T-helper 22 cell (primary cell): ENCODE measurements around the gene ADK.

Source experiments
- DNase-seq: peaks from one replicate; pipeline ENCODE4 v3.0.0-alpha.2; 2020; ENCODE audit warnings: low read depth

Gene ADK

DNA sequence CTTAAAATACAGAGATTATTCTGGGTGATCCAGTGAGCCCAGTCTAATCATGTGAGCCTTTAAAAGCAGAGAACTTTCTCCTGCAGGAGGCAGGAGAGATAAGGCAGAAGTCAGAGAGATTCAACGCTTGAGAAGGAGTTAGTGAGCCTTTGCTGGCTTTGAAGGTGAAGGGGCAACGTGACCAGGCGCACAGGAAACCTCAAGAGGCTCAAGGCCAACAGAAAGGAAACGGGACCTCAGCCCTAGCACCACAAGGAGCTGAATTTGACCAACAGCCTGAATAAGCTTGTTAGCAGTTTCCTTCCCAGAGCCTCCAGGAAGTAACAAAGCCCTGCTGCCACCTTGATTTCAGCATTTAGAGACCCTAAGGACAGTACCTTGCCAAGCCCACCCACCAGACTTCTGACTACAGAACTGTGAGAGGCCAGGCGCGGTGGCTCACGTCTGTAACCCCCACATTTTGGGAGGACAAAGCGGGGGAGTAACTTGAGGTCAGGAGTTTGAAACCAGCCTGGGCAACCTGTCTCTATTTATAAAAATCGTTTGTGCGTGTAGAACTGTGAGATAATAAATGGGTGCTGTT is 588.1 kb downstream of the ADK start:
- DNase-seq = no peak

DNA sequence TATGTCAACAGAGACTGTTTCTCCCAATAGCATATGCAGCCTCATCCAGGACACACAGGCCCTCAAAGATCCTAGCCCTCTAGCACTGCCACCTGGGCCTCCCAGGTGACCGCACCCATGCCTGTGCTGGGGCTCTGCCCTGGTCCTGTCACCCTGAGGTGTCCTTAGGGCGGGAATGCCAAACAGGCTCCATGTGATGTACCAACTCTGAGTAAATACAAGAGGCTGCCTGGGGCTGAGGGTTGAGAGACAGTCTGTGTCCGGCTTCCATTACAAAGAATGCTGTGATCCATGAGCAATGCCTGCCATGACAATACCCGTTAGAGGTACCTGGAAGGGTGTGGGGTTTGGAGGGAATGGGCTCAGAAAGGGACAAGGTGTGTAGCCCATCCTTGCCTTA is 592.4 kb downstream of the ADK start:
- DNase-seq = no peak

DNA sequence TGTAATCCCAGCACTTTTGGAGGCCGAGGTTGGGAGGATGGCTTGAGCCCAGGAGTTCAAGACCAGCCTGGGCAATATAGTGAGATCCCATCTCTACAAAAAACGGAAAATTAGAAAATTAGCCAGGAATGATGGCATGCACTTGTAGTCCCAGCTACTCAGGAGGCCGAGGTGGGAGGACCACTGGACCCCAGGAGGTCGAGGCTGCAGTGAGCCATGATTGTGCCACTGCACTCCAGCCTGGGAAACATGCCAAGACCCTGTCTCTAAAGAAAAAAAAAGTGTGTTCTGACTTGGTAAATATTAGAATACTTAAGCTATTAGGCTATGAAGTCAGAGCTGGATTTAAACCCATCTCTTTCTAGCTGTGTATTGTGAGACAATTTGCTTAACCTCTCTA is 594.4 kb downstream of the ADK start:
- DNase-seq = no peak

DNA sequence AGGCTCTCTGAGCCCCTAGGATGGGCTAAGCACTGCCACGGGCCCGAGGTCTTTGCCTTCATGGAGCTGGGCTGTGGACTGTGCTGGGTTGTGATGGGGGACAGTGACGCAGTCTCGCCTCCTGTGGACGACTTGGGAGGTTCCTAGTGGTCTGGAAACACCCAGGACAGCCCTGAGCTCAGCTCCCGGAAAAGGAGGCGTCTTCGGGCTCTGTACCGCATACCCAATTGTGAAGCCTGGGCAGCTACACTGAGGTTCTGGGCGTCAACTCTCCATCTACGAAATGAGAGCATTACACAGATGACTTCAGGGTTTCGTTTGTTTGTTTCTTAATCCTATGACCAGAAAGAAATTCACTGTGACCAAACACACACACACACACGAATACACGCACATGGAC is 595.8 kb downstream of the ADK start:
- DNase-seq = no peak

DNA sequence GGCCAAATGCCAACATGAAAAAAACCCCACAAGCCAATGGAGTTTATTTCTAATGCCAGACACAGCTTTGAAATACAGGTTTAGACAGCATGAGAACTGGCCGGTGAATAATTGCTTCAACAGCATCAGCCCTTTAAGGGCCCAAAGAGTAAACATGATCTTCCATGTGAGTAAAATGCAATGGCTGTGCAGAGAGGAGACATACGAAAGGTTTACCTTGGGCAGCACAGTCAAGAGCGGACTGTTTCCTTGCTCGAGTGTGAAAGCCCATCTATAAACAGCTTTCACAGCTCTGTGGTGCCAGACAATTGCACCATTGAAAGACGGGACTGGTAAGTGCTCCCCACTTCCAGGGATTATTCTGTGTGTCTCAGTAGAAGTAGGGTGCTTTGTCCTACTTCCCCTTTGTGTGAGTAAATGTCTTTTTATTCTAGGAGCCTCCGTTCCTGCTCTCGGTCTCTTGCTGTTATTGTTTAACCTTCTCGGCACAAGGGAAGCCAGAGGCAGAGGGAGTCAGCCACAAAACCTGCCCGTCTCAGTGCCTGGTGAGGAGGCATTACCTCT is 597.5 kb downstream of the ADK start:
- no peak for DNase-seq

DNA sequence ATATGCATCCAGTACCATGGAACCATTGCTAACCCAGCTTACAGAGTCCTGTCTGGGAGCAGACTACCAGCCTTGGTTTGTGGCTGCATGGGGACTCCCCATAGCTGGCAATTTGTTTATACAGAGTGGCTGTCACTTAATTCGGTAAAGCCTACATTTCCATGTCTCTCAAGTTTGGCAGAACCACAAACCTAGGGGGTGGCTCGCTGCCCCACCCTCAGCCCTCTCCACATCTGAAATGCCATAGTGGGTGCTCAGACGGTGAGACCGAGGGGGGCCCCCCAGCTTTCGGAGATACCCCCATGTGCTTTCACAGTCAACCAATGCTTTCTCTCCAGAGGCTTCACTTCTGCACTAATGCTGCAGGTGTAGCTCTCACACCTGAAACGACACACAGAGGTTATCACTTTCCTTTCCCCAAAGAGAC is 599.8 kb downstream of the ADK start:
- DNase-seq = no peak

DNA sequence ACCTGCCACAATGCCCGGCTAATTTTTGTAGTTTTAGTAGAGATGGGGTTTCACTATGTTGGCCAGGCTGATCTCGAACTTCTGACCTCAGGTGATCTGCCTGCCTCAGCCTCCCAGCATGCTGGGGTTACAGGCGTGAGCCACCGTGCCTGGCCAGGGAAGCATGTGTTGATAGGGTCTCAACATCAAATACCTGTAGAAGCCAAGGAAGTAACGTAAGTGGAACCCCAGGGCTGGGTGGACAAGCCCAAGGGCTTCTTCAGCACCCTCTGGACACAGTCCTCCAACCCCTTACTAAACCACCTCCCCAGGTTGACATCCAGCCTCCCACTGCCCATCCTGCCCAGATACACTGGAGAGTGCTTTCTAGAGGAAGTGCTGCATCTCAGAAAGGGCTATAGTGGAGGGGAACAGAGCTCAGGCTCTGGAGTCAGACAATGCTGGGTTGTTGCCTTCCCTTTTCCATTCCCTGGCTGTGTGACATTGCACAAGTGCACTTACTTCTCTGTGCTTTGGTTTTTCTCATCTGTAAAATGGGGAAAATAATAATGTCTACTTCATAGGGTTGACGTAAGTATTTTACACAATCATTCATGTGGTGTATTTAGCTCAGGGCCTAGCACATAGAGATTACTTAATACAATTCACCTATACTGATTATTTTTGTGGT is 601.5 kb downstream of the ADK start:
- DNase-seq = no peak

DNA sequence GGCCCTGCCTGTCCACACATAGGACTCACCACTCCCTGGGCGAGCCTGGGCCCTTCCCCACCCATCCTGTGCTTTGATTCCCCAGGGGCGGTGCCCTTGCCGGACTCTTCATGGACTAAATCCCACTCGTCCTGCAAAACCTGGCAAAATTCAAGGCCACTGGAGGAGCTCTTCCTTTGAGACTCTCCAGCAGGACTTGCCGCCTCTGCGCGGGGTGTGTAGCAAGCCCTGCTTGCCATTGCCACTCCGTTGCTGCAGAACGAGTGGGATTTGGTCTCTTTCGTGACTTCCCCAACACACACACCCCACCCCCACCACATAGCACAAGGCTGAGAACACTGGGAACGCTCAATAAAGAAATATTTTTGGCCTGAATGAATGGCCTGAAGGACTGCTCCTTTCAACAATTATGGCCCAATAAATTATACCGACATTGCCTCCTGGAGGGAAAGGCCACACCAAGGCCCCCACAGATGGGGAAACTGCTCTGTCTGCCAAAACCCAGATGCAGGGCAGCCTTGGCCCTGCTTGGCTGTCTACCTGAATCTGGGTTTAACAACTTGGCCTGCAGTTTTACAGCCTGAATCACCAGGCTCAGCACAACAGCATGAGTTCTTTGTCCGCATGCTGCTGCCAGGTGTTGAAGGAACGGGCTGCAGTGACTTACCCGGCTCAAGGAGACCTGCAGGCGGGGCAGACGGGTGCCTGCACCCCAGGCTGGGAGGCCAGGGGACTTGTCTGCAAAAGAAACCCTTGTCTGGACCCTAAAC is 602.6 kb downstream of the ADK start:
- no peak for DNase-seq

DNA sequence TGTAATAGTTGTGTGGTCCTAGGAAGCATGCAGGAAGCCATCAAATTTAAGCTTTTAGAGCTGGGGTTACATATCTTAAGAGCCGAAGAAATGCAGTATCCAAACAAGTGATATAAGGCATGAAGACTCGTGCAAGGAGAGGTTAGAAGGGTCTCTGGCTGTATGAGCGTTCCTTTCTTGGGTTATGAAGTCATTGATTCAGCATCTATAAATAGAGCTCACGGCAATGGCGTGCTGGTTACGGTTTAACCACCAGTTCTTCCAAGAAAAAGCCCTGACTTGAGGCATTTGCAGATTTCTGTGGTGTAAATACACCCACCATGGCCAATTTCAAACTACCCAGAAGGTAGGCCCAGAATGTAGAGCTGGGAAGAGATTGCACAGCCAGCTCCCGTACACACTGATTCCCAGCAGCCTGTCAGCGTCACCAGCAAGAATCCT is 603.4 kb downstream of the ADK start:
- no peak for DNase-seq

DNA sequence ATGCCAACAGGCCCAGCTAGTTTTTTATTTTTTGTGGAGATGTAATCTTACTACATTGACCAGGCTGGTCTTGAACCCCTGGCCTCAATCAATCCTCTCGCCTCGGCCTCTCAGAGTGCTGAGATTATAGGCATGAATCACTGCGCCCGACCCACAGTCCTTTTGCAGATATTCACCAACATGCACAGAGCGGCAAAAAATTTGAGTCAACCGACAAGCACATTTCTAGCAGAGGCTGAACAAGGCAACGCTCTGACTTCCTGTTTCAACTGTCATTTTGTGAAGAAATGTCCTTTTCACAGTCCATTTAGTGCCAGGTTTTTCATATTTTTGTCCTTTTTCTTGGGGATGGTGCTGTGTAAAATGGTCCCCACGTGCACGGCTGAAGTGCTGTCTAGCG is 604.3 kb downstream of the ADK start:
- no peak for DNase-seq
